B cell (primary cell): ENCODE results near the gene ALKBH2. TPM values are rescaled to one million over a fixed set of nuclear protein-coding genes. Genes with fewer than 3 reads are reported as not detected.

ENCODE experiments used
- ATAC-seq: fragments of 200-7000 bp; cut with Tn5 transposase; one replicate; pipeline ENCODE4 v1.10.0; 2021; ENCODE audit warnings: low read depth, mild to moderate bottlenecking, moderate number of reproducible peaks, moderate library complexity
- CTCF ChIA-PET: fragments of 350-600 bp; sonication (Branson Sonifier 250); formaldehyde crosslinking; loops from one replicate; lab custom pipeline; 2021; ENCODE audit warnings: antibody characterized with exemption, inconsistent platforms; lab: Charles Lee
- POLR2A ChIA-PET: fragments of 350-600 bp; sonication (Branson Sonifier 250); formaldehyde crosslinking; loops from one replicate; lab custom pipeline; 2021; ENCODE audit warnings: antibody characterized with exemption; lab: Charles Lee
- DNase-seq: peaks from one replicate; pipeline ENCODE4 v3.0.0; 2013
- H2AFZ ChIP-seq: 2 replicates; pipeline ENCODE4 v1.6.1; 2012; ENCODE audit warnings: mild to moderate bottlenecking, low read depth, low read length; ENCODE audit not compliant: insufficient read depth, poor library complexity, severe bottlenecking
- H3K27ac ChIP-seq, 2 donors: 1 replicate in 1 of 2; 2 replicates in 1 of 2; pipeline ENCODE4 v1.5.1; 2012 to 2013; ENCODE audit warnings: low read length in 2 of 2, mild to moderate bottlenecking in 2 of 2, moderate library complexity in 1 of 2
- H3K27me3 ChIP-seq, 4 experiments: fragments of 200-600 bp in 1 of 4; sonication (generic) in 1 of 4; replicated peaks in 1 of 4; 1 replicate in 2 of 4; 2 replicates in 2 of 4; pipeline versions ENCODE4 v1.6.1 to v1.7.0; 2013 to 2016; ENCODE audit warnings: low read length in 3 of 4, mild to moderate bottlenecking in 2 of 4, mixed read lengths in 1 of 4, moderate library complexity in 1 of 4; ENCODE audit not compliant: insufficient read depth in 4 of 4, control insufficient read depth in 3 of 4; ENCODE audit errors: control extremely low read depth in 1 of 4
- H3K36me3 ChIP-seq, 2 experiments: replicated peaks in 1 of 2; 1 replicate in 1 of 2; 2 replicates in 1 of 2; pipeline versions ENCODE4 v1.6.1 to v1.7.1; 2013; ENCODE audit warnings: low read length in 1 of 2; ENCODE audit not compliant: insufficient read depth in 2 of 2, control insufficient read depth in 1 of 2; ENCODE audit errors: control extremely low read depth in 1 of 2, extremely low read depth in 1 of 2
- H3K4me1 ChIP-seq, 2 donors: fragments of 200-600 bp in 1 of 2; sonication (generic) in 1 of 2; 1 replicate in 1 of 2; 2 replicates in 1 of 2; pipeline versions ENCODE4 v1.5.1 to v1.6.1; 2013 to 2017; ENCODE audit warnings: low read length in 2 of 2; ENCODE audit not compliant: control insufficient read depth in 2 of 2, insufficient read depth in 2 of 2
- H3K4me2 ChIP-seq: replicated peaks from 2 replicates; pipeline ENCODE3; 2012; ENCODE audit warnings: mild to moderate bottlenecking, low read depth, low read length; ENCODE audit not compliant: poor library complexity, severe bottlenecking
- H3K4me3 ChIP-seq, 5 experiments: fragments of 200-600 bp in 1 of 5; sonication (generic) in 1 of 5; 1 replicate in 3 of 5; 2 replicates in 2 of 5; pipeline versions ENCODE4 v1.5.1 to v1.7.0; 2011 to 2016; ENCODE audit warnings: low read length in 4 of 5, mild to moderate bottlenecking in 4 of 5, low read depth in 2 of 5, control low read depth in 1 of 5, moderate library complexity in 1 of 5; ENCODE audit not compliant: insufficient read depth in 1 of 5; ENCODE audit errors: control extremely low read depth in 1 of 5, extremely low read depth in 1 of 5
- H3K79me2 ChIP-seq: fragments of 200-600 bp; sonication (generic); one replicate; pipeline ENCODE4 v1.6.0; 2016; ENCODE audit warnings: low read length; ENCODE audit not compliant: control insufficient read depth, insufficient read depth
- H3K9ac ChIP-seq: fragments of 200-600 bp; sonication (generic); 2 replicates; pipeline ENCODE4 v1.6.1; 2017; ENCODE audit warnings: mild to moderate bottlenecking, low read length, moderate library complexity
- H3K9me3 ChIP-seq, 3 donors: one replicate each; pipeline versions ENCODE4 v1.6.1 to v1.7.1; 2013; ENCODE audit warnings: low read length in 2 of 3; ENCODE audit not compliant: control insufficient read depth in 2 of 3, insufficient read depth in 1 of 3; ENCODE audit errors: control extremely low read depth in 1 of 3
- H4K20me1 ChIP-seq: 2 replicates; pipeline ENCODE4 v1.6.0; 2012; ENCODE audit warnings: mild to moderate bottlenecking, low read length; ENCODE audit not compliant: insufficient read depth, control insufficient read depth, poor library complexity, severe bottlenecking
- H3K27ac Mint-ChIP-seq: one replicate; pipeline ENCODE4 v1.8.0; 2021; ENCODE audit warnings: mixed read lengths
- H3K27me3 Mint-ChIP-seq: one replicate; pipeline ENCODE4 v1.8.0; 2021; ENCODE audit warnings: mixed read lengths
- H3K4me1 Mint-ChIP-seq: one replicate; pipeline ENCODE4 v1.8.0; 2021; ENCODE audit warnings: mixed read lengths
- H3K4me3 Mint-ChIP-seq: one replicate; pipeline ENCODE4 v1.8.0; 2021; ENCODE audit warnings: mixed read lengths
- H3K9me3 Mint-ChIP-seq: one replicate; pipeline ENCODE4 v1.8.0; 2022; ENCODE audit warnings: mixed read lengths; ENCODE audit not compliant: insufficient read depth
- CTCF ChIP-seq: fragments of 200-600 bp; IDR thresholded peaks from one replicate; pipeline ENCODE4 v1.8.0; 2022; ENCODE audit warnings: antibody characterized with exemption, mild to moderate bottlenecking
- EZH2 ChIP-seq: IDR thresholded peaks from 2 replicates; pipeline ENCODE4 v1.6.1; 2012; ENCODE audit warnings: borderline replicate concordance, low read depth, mild to moderate bottlenecking, moderate library complexity, low read length; ENCODE audit not compliant: insufficient read depth, poor library complexity, severe bottlenecking
- WGBS: methylation state at CpG from one replicate; pipeline ENCODE4 v1.1.5; 2013; ENCODE audit warnings: missing lambda C conversion rate; ENCODE audit not compliant: insufficient coverage; 5-methylcytosine and 5-hydroxymethylcytosine counted together
- intact Hi-C: fragments of 100-400 bp; cut with micrococcal nuclease; formaldehyde crosslinking; loops from one replicate; pipeline ENCODE4 v1.10.0; 2022
- polyA plus RNA-seq: library from polyadenylated mRNA; depleted of rRNA; stranded (reverse); fragments of >200 nt; gene quantifications from 2 replicates; pipeline ENCODE4 v1.2.3, GENCODE V29; 2012
- total RNA-seq, 2 donors: library from RNA; stranded (reverse); fragments of 120-200 nt in 1 of 2; gene quantifications; 1 replicate in 1 of 2; 2 replicates in 1 of 2; pipeline versions ENCODE4 v1.2.3 to v1.2.4, GENCODE V29; 2013 to 2022

Gene ALKBH2
- total and polyA plus RNA-seq, 2 donors (not counting 1 experiment from before 2014, with no cell fraction given) = 14.6 TPM

- WGBS = 83% methylated on average over 1 of the region's 2 CpGs
- Histone ChIP-seq H3K79me2 (no peaks in the 10 kb centered on the region), H3K27me3 (no peaks in the 10 kb centered on the region), H4K20me1 (no peaks in the 10 kb centered on the region), H3K9me3 (no peaks in the 10 kb centered on the region), H3K27ac (no peak overlapping the region), H3K36me3 (no peaks in the 10 kb centered on the region), H3K4me3 (no peak overlapping the region), H3K9ac (no peak overlapping the region), H2AFZ (no peak overlapping the region), H3K4me1 (no peaks in the 10 kb centered on the region), H3K4me2 (no peak overlapping the region)
- no peak for TF ChIP-seq CTCF
- TF ChIP-seq EZH2 = no peak
- peaks cover 2% of the 10 kb centered on the region for H3K4me1 Mint-ChIP-seq
- no peaks in the 10 kb centered on the region for H3K27me3 Mint-ChIP-seq
- no peak for ATAC-seq
- intact Hi-C loops = no loop called here
- H3K9me3 Mint-ChIP-seq = no peaks in the 10 kb centered on the region
- DNase-seq = no peak
- ChIA-PET POLR2A (no interaction called here), CTCF (interaction anchor here (1.7 kb wide), 1 partner anchor 8 kb away, joined by 7 read pairs; no protein-coding TSS in a partner anchor)
- H3K4me3 Mint-ChIP-seq = no peak overlapping the region
- no peak overlapping the region for H3K27ac Mint-ChIP-seq
These were observed 26.8 kb upstream of the ALKBH2 start for GRCh38 chr12:109120095-109120494.

GRCh38 chr12:109116611-109116949, 23.3 kb upstream of the ALKBH2 start:
- Histone ChIP-seq H3K9ac (no peak overlapping the region), H3K36me3 (no peaks in the 10 kb centered on the region), H4K20me1 (no peaks in the 10 kb centered on the region), H3K9me3 (no peaks in the 10 kb centered on the region), H3K27me3 (no peaks in the 10 kb centered on the region), H3K79me2 (no peaks in the 10 kb centered on the region), H2AFZ (no peak overlapping the region), H3K27ac (no peak overlapping the region), H3K4me1 (peaks cover 0 to 3% of the 10 kb centered on the region in 2 donors), H3K4me3 (no peak overlapping the region), H3K4me2 (no peak overlapping the region)
- intact Hi-C loops = no loop called here
- no peaks in the 10 kb centered on the region for H3K9me3 Mint-ChIP-seq
- DNase-seq = no peak
- H3K27ac Mint-ChIP-seq = no peak overlapping the region
- TF ChIP-seq EZH2 = no peak
- TF ChIP-seq CTCF = no peak
- 86% methylated on average over 7 of the region's 12 CpGs for WGBS
- ChIA-PET POLR2A (no interaction called here), CTCF (interaction anchor here (0.9 to 1.4 kb wide), 2 partner anchors 205 to 404 kb away, joined by 3 to 4 read pairs; no protein-coding TSS in a partner anchor)
- H3K27me3 Mint-ChIP-seq = no peaks in the 10 kb centered on the region
- peaks cover 6% of the 10 kb centered on the region for H3K4me1 Mint-ChIP-seq
- ATAC-seq = no peak
- no peak overlapping the region for H3K4me3 Mint-ChIP-seq
